ENCODE measurements around the gene ZNF397. TPM values are rescaled to one million over a fixed set of nuclear protein-coding genes. Genes with fewer than 3 reads are reported as not detected.

Gene ZNF397
- polyA plus RNA-seq, 1 donor from 2014 or later = 58.7 TPM

DNA sequence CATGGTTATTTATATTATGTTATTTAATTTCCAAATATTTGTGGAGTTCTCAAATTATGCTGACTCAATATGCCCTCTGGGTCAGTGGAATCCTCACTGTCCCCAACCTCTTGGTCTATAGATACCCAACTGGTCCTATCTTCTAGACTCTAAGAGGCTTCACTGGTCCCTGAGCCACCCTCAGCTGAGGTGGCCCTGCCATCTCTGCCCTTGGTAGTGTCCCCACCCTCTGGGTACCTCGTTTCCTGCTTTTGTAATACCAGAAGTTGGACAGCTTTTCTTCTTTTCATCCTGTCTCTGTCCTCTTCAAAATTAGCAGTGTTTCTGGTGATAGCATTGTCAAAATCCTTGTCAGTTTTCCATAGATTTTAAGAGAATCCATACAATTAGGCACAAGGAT is 37.3 kb downstream of the ZNF397 start:
- Histone ChIP-seq H3K4me3 (ENCODE audit: low read length) (no peak overlapping the region), H4K20me1 (ENCODE audit: insufficient read depth) (no peaks in the 10 kb centered on the region), H3K9me3 (ENCODE audit: low read length) (no peaks in the 10 kb centered on the region), H3K27me3 (ENCODE audit: insufficient read depth, low read depth, low read length) (no peaks in the 10 kb centered on the region), H3K36me3 (ENCODE audit: insufficient read depth, low read length) (no peaks in the 10 kb centered on the region), H3K9me2 (ENCODE audit: insufficient read depth, low read length) (no peaks in the 10 kb centered on the region), H3K27ac (ENCODE audit: low read length) (no peak overlapping the region), H3F3A (ENCODE audit: insufficient read depth, low read length, poor library complexity, severe bottlenecking) (no peaks in the 10 kb centered on the region), H2AFZ (ENCODE audit: low read depth, low read length) (no peak overlapping the region), H3K79me2 (replicated peaks; ENCODE audit: insufficient read depth, low read length) (no peaks in the 10 kb centered on the region), H3K4me2 (ENCODE audit: low read length) (no peak overlapping the region), H3K9ac (ENCODE audit: low read length) (no peak overlapping the region)
- TF ChIP-seq EP300 (conservative IDR thresholded peaks at IDR 0.05; ENCODE audit: poor library complexity, severe bottlenecking) (no peak), MXI1 (conservative IDR thresholded peaks at IDR 0.05; ENCODE audit: poor library complexity, severe bottlenecking) (no peak), RAD21 (conservative IDR thresholded peaks at IDR 0.05) (no peak)
- TF ChIP-seq, protein P1, sequence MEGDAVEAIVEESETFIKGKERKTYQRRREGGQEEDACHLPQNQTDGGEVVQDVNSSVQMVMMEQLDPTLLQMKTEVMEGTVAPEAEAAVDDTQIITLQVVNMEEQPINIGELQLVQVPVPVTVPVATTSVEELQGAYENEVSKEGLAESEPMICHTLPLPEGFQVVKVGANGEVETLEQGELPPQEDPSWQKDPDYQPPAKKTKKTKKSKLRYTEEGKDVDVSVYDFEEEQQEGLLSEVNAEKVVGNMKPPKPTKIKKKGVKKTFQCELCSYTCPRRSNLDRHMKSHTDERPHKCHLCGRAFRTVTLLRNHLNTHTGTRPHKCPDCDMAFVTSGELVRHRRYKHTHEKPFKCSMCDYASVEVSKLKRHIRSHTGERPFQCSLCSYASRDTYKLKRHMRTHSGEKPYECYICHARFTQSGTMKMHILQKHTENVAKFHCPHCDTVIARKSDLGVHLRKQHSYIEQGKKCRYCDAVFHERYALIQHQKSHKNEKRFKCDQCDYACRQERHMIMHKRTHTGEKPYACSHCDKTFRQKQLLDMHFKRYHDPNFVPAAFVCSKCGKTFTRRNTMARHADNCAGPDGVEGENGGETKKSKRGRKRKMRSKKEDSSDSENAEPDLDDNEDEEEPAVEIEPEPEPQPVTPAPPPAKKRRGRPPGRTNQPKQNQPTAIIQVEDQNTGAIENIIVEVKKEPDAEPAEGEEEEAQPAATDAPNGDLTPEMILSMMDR (IDR thresholded peaks at IDR 0.05; ENCODE audit: poor library complexity, severe bottlenecking) = no peak

DNA sequence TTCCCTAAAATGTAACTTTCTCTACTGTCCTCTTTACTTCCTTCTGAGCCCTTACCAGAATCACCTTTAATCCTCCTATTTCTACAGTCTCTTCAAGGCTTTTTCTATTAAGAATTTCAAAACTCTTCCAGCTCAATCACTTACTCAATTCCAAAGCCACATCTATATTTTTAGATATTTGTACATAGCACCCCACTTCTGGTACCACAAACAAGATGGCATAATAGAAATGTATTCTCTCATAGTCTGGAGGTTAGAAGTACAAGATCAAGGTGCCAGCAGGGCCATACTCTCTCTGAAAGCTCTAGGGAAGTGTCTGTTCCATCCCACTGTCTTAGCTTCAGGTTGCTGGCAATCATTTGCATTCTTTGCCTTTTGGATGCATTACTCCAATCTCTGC is 38.1 kb downstream of the ZNF397 start:
- no peaks in the 10 kb centered on the region for H3K79me2 ChIP-seq (replicated peaks; ENCODE audit: insufficient read depth, low read length)
- no peaks in the 10 kb centered on the region for H4K20me1 ChIP-seq (ENCODE audit: insufficient read depth)
- no peaks in the 10 kb centered on the region for H3F3A ChIP-seq (ENCODE audit: insufficient read depth, low read length, poor library complexity, severe bottlenecking)
- no peaks in the 10 kb centered on the region for H3K9me3 ChIP-seq (ENCODE audit: low read length)
- H3K4me3 ChIP-seq (ENCODE audit: low read length) = no peak overlapping the region
- H2AFZ ChIP-seq (ENCODE audit: low read depth, low read length) = no peak overlapping the region
- no peak overlapping the region for H3K27ac ChIP-seq (ENCODE audit: low read length)
- H3K27me3 ChIP-seq (ENCODE audit: insufficient read depth, low read depth, low read length) = no peaks in the 10 kb centered on the region
- peaks cover 8% of the 10 kb centered on the region for H3K36me3 ChIP-seq (ENCODE audit: insufficient read depth, low read length)
- no peak overlapping the region for H3K9ac ChIP-seq (ENCODE audit: low read length)
- TF ChIP-seq EZH2 (IDR thresholded peaks at IDR 0.05; ENCODE audit: borderline replicate concordance, insufficient read depth, low read length, poor library complexity, severe bottlenecking) (no peak), MXI1 (conservative IDR thresholded peaks at IDR 0.05; ENCODE audit: poor library complexity, severe bottlenecking) (no peak), POLR2AphosphoS5 (IDR thresholded peaks at IDR 0.05) (no peak), TAF1 (IDR thresholded peaks at IDR 0.05; ENCODE audit: low read depth) (no peak), SMC3 (conservative IDR thresholded peaks at IDR 0.05; ENCODE audit: poor library complexity) (no peak), EP300 (conservative IDR thresholded peaks at IDR 0.05; ENCODE audit: poor library complexity, severe bottlenecking) (no peak), RAD21 (conservative IDR thresholded peaks at IDR 0.05) (no peak)
- TF ChIP-seq, protein P2, sequence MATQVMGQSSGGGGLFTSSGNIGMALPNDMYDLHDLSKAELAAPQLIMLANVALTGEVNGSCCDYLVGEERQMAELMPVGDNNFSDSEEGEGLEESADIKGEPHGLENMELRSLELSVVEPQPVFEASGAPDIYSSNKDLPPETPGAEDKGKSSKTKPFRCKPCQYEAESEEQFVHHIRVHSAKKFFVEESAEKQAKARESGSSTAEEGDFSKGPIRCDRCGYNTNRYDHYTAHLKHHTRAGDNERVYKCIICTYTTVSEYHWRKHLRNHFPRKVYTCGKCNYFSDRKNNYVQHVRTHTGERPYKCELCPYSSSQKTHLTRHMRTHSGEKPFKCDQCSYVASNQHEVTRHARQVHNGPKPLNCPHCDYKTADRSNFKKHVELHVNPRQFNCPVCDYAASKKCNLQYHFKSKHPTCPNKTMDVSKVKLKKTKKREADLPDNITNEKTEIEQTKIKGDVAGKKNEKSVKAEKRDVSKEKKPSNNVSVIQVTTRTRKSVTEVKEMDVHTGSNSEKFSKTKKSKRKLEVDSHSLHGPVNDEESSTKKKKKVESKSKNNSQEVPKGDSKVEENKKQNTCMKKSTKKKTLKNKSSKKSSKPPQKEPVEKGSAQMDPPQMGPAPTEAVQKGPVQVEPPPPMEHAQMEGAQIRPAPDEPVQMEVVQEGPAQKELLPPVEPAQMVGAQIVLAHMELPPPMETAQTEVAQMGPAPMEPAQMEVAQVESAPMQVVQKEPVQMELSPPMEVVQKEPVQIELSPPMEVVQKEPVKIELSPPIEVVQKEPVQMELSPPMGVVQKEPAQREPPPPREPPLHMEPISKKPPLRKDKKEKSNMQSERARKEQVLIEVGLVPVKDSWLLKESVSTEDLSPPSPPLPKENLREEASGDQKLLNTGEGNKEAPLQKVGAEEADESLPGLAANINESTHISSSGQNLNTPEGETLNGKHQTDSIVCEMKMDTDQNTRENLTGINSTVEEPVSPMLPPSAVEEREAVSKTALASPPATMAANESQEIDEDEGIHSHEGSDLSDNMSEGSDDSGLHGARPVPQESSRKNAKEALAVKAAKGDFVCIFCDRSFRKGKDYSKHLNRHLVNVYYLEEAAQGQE (IDR thresholded peaks at IDR 0.05; ENCODE audit: borderline replicate concordance) = no peak
- TF ChIP-seq, protein P1 (IDR thresholded peaks at IDR 0.05; ENCODE audit: poor library complexity, severe bottlenecking) = no peak
- H3K4me2 ChIP-seq (ENCODE audit: low read length) = no peak overlapping the region
- no peaks in the 10 kb centered on the region for H3K9me2 ChIP-seq (ENCODE audit: insufficient read depth, low read length)

All from neural cell (in vitro differentiated cells).